K562 (cell line): ENCODE results near the gene TSPAN12.

ENCODE experiments used
- ARNT ChIP-seq, 2 experiments: fragments of 450-650 bp; IDR thresholded peaks; 2 replicates each; pipeline ENCODE4 v1.6.1; 2016; ENCODE audit warnings: mild to moderate bottlenecking in 1 of 2
- CREB5 ChIP-seq: fragments of 250-450 bp; sonication (Bioruptor Pico); IDR thresholded peaks from 2 replicates; pipeline ENCODE4 v1.5.0; 2020; ENCODE audit warnings: mild to moderate bottlenecking
- ELF4 ChIP-seq: fragments of 450-650 bp; formaldehyde crosslinking; IDR thresholded peaks from 2 replicates; pipeline ENCODE4 v1.4.0; 2022; ENCODE audit warnings: missing genetic modification characterization
- EZH2 ChIP-seq: IDR thresholded peaks from 2 replicates; pipeline ENCODE4 v1.6.1; 2012; ENCODE audit warnings: low read depth, mild to moderate bottlenecking, inconsistent platforms, low read length, borderline replicate concordance
- HCFC1 ChIP-seq: IDR thresholded peaks from 2 replicates; pipeline ENCODE4 v1.6.1; 2012; ENCODE audit warnings: low read depth, low read length, improper control_type of control experiment
- HDAC2 ChIP-seq: fragments of 450-650 bp; IDR thresholded peaks from 2 replicates; pipeline ENCODE4 v1.6.1; 2016; ENCODE audit warnings: mild to moderate bottlenecking
- LCOR ChIP-seq: sonication (generic); formaldehyde crosslinking; IDR thresholded peaks from 2 replicates; pipeline ENCODE4 v1.8.0; 2022; ENCODE audit warnings: mild to moderate bottlenecking, missing genetic modification reagents
- SMAD1 ChIP-seq: fragments of 150-350 bp; IDR thresholded peaks from 2 replicates; pipeline ENCODE4 v1.6.1; 2014; ENCODE audit warnings: low read length, low read depth; ENCODE audit not compliant: partially characterized antibody
- TRIM24 ChIP-seq, 2 experiments: fragments of 450-650 bp; IDR thresholded peaks; 2 replicates each; pipeline ENCODE4 v1.6.1; 2016
- USF2 ChIP-seq: sonication (generic); formaldehyde crosslinking; IDR thresholded peaks from 2 replicates; pipeline ENCODE4 v1.5.0; 2020; ENCODE audit warnings: missing genetic modification reagents
- TF ChIP-seq, protein P1 (sequence below): fragments of 250-450 bp; sonication (Bioruptor Pico); IDR thresholded peaks from 2 replicates; pipeline ENCODE4 v1.5.0; 2021; ENCODE audit warnings: mild to moderate bottlenecking, borderline replicate concordance
- TF ChIP-seq, protein P2 (sequence below): IDR thresholded peaks from 3 replicates; pipeline ENCODE4 v1.6.1; 2011; ENCODE audit warnings: borderline replicate concordance, mild to moderate bottlenecking; ENCODE audit not compliant: insufficient read length, insufficient read depth

GRCh38 chr7:120813546-120814252, 44.2 kb downstream of the TSPAN12 start:
- TF ChIP-seq ARNT (IDR thresholded peaks at IDR 0.05) (no peak), EZH2 (no peak), HDAC2 (no peak), USF2 (CRISPR knock-in tag) (no peak), CREB5 (CRISPR knock-in tag) (no peak), LCOR (no peak), HCFC1 (no peak), SMAD1 (no peak), TRIM24 (IDR thresholded peaks at IDR 0.05) (no peak), ELF4 (no peak)
- TF ChIP-seq, protein P1, sequence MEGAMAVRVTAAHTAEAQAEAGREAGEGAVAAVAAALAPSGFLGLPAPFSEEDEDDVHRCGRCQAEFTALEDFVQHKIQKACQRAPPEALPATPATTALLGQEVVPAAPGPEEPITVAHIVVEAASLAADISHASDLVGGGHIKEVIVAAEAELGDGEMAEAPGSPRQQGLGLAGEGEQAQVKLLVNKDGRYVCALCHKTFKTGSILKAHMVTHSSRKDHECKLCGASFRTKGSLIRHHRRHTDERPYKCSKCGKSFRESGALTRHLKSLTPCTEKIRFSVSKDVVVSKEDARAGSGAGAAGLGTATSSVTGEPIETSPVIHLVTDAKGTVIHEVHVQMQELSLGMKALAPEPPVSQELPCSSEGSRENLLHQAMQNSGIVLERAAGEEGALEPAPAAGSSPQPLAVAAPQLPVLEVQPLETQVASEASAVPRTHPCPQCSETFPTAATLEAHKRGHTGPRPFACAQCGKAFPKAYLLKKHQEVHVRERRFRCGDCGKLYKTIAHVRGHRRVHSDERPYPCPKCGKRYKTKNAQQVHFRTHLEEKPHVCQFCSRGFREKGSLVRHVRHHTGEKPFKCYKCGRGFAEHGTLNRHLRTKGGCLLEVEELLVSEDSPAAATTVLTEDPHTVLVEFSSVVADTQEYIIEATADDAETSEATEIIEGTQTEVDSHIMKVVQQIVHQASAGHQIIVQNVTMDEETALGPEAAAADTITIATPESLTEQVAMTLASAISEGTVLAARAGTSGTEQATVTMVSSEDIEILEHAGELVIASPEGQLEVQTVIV (CRISPR knock-in tag) = no peak
- TF ChIP-seq, protein P2, sequence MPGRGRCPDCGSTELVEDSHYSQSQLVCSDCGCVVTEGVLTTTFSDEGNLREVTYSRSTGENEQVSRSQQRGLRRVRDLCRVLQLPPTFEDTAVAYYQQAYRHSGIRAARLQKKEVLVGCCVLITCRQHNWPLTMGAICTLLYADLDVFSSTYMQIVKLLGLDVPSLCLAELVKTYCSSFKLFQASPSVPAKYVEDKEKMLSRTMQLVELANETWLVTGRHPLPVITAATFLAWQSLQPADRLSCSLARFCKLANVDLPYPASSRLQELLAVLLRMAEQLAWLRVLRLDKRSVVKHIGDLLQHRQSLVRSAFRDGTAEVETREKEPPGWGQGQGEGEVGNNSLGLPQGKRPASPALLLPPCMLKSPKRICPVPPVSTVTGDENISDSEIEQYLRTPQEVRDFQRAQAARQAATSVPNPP = no peak
